ENCODE results near the gene TRHDE.

DNA sequence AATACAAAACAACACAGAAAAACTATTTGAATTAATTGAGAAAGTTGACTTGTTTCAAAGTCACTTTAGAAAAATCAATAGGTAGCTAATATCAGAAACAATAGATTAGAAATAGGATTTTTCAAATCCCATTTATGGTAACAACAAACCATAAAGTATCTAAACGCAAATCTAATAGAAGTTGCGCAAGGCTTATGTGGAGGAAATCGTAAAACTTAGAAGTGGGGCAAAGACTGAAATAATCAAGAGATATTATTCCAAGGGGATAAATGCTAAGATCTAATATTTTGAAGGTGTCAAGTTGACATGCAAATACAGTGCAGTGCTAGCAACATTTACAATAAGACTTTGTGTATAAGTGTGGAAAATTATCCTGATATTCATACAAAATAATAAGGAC lies 87.2 kb downstream of the TRHDE start:
- TF ChIP-seq, protein P1, sequence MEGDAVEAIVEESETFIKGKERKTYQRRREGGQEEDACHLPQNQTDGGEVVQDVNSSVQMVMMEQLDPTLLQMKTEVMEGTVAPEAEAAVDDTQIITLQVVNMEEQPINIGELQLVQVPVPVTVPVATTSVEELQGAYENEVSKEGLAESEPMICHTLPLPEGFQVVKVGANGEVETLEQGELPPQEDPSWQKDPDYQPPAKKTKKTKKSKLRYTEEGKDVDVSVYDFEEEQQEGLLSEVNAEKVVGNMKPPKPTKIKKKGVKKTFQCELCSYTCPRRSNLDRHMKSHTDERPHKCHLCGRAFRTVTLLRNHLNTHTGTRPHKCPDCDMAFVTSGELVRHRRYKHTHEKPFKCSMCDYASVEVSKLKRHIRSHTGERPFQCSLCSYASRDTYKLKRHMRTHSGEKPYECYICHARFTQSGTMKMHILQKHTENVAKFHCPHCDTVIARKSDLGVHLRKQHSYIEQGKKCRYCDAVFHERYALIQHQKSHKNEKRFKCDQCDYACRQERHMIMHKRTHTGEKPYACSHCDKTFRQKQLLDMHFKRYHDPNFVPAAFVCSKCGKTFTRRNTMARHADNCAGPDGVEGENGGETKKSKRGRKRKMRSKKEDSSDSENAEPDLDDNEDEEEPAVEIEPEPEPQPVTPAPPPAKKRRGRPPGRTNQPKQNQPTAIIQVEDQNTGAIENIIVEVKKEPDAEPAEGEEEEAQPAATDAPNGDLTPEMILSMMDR (IDR thresholded peaks at IDR 0.05) = no peak
- TF ChIP-seq POLR2A (IDR thresholded peaks at IDR 0.05) = no peak
